IPS-NIHi11 (cell line): ENCODE measurements around the gene PDF.
A peak's percentile ranks its signal among the peaks of the same experiment; 100 is the strongest.
"Not testable (repeated sequence)": the region's sequence is repeated elsewhere in the genome, so short reads cannot be mapped to it uniquely, and the experiment has no call there.

Source experiments
- DNase-seq: peaks from one replicate; pipeline ENCODE4 v3.0.0; 2012; ENCODE audit warnings: mixed read lengths, low spot score

Gene PDF

DNA sequence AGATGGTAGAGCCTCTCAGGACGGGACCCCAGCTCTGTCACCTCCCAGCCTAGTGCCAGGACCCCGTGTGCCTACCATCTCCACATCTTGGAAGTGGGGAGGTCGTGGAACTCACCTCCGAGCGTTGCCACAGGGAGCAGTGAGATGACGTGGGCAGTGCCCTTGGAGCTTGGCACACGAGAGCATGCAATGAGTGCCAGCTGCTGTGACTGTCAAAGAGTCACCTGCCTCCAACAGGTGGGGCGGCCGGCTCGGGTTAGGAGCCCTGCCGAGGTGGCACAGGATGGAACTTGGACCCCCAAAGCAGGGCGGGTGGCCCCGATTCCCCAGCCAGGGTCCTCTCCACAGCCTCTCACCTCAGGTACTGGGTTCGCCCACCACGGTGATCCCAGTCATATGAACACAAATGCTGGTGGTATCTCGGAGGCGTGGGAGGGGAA, 13.8 kb downstream of the PDF start:
- no peak for DNase-seq

DNA sequence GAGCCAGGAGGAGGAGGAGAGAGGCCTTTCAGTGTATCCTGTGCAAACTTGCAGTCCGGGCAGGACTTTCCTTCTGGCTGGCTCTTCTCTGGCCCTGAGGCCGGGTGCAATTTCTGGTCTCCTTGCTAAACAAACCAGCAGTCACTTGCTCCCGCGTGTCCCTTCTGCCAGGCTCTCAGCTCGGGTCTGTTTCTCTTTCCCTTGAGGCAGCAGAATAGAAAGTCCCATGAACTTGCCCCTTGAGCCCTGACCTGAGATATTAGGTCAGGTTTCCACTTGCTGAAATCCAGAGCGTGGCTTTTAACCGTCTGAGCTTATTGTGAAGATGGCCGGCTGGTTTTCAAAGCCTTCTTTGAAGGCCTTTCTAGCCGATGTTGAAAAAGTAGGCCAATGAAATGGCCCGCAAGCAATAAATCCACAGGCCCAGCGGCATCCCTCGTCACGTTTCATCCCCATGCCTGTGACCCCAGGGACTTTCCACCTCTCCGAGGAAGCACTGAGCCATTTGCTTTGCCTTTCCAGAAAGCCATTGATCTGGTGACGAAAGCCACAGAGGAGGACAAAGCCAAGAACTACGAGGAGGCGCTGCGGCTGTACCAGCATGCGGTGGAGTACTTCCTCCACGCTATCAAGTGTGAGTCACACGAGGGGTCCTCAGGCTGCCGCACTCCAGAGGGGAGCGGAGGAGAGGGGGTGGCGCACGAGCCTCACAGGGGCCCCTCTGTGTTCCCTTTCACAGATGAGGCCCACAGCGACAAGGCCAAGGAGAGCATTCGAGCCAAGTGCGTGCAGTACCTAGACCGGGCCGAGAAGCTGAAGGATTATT, 14.7 kb downstream of the PDF start:
- DNase-seq, result no peak

DNA sequence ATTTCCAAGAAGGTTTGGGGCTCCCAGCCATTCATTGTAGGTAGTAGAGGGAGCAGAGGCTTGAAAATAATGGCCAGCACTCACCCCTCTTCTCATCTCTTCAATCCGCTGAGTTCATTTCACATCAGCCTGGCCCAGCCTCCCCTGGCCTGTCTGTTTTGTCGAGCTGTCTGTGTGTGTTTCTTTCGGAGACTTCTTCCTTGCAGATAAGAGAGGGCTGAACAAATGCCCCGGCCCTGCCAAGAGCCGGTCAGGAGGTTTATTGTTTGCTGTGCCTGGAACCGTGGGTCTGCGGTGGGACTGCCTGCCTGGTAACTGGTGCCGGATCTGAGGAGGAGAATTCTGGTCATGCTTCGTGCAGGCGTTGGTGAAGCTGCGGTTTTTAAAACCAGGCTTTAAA, 15.9 kb downstream of the PDF start:
- no peak for DNase-seq

DNA sequence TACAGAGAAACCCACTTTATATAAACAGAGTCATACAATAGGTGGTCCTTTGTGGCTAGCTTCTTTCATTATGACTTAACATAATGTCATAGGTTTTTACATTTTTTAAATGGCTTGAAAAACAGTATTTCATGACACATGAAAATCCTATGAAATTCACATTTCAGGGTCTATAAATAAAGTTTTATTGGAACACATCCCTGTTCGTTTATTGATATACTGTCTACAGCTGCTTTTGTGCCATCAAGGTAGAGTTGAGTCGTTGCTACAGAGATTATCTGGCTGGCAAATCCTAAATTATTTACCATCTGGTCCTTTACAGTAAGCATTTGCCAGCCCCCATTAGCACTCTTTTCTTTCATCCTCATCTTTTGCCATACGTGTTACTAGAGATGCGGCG, 16.9 kb downstream of the PDF start:
- no peak for DNase-seq

DNA sequence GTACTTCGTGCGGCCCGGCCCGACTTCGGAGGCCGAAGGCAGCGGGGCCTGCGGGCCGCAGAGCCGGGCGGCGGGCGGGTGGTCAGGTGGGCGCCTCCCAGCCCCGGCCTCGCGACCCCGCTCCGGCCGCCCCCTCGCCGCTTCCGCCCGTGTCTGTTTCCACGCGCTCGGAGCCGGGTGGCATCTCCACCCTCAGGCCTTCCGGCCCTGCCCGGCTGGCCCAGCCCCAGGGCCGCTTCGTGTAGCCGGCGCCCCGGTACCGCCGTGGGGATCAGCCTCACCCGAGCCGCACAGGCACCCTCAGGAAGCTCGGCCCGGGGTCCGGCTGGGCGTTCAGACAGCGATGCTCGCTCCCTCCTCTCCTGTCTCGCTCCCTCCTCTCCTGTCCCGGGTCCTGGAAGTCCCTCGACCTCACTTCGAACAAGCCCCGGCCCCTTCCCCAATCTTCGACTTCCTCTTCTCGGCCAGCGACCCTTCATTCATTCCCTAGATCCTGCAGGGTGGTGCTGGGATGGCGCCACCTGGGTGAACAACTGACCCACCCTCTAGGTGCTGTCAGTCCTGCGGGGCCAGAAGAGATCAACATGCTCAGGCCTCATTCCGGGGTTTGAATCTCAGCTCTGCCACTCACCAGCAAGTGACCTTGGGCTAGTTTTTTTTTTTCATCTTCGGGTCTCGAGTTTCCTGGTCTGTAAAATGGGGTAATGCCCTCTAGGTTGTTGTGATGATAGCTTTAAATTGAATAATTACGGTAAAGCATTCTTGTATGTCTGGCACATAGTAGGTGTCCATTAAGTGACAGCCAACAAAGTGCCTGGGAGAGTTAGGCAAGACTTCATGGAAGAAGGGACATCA, 18.6 kb downstream of the PDF start:
- peak; percentile 67 for DNase-seq

DNA sequence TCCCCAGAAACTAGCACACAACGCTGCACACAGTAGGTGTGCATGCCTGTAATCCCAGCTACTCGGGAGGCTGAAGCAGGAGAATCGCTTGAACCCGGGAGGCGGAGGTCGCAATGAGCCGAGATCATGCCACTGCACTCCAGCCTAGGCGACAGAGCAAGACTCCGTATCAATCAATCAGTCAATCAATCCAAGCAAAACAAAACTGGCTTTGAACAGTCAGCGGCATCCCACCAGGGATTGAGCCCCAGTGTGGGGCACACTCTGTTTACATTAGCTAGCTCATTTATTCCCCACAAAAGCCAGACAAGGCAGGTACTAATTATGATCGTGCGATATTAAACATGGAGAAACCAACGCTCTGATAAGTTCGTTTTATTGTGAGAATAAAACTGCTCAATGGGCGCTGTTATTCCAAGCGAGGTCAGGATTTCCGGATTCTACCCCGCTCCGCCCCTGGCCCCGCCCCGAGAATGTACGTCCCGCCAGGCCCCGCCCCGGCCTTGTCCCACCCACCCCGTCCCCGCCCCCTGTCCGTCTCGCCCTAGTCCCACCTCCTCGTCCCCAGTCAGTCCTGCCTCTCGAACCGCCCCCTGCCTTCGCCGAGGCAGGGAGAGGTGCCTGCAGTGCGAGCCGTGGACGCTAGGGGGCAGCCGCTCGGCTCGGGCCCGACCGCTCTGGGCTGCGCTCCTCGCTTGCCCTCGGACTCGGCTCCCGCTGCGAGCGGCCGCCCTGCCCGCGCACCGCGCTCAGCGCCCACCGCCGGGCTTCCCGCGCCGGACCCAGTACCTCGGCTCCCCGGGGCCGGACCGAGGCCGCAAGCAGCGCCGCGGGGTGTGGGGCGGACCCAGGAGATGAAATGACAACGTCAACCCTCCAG, 19.5 kb downstream of the PDF start, which contains the start of gene VPS4A:
Gene VPS4A (plus strand): TSS at position 698 of the 880 bp plus-strand sequence. CDS start 162 bp downstream, at position 860.
- DNase-seq, result peak; percentile 98

DNA sequence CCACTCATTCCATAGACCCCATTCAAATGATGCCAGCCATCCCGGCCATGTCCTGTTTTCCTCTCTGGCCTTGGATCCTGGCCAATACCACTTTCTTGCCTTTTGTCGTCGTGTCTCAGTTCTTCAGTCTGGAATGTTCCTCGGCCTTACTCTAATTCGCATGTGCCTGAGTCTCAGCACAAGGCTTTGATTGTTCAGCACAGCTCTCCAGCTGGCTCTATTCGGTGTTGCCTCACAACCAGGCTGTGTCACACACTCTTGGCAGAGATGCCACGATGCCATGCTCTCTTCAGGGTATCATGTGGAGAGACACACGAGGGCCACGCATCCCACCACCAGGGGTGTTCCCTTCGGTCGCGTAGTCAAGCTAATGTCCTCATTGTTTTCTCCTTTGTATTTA, 21.1 kb downstream of the PDF start:
- no peak for DNase-seq

DNA sequence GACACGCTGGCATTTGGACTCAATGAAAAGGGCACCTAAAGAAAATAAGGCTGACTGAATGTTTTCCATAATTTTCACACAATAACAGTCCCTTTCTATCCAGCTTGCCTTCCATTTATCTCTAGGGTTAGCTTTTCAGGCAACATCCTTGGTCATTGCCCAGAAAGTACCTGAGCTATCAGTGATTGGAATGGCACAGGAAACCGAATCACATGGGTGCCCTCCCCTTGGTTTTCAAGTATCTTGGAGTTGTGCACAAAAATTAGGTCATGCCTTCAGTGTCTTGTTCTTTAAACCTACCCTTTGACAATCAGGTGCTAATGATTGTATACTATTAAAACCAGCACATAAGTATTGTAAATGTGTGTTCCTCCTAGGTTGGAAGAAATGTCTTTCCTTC, 22.5 kb downstream of the PDF start:
- DNase-seq, result no peak

DNA sequence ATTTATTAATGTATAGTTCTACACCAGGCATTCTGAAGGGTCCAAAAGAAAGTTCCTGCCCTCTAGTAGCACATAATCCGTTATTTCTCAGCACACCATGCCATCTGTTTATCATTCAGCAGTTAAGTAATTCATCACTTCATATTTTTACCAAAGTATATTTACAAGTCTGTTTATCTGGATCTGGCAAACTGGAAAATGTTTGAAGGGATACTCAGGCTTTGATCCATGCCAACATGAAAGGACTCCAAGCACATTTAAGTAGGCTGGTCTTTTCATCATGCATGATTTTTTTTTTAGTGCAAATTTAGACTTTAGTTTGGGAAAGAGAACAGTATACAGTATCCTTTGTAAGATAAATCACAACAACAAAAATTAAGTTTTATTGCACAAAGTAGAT, 23.3 kb downstream of the PDF start:
- no peak for DNase-seq

DNA sequence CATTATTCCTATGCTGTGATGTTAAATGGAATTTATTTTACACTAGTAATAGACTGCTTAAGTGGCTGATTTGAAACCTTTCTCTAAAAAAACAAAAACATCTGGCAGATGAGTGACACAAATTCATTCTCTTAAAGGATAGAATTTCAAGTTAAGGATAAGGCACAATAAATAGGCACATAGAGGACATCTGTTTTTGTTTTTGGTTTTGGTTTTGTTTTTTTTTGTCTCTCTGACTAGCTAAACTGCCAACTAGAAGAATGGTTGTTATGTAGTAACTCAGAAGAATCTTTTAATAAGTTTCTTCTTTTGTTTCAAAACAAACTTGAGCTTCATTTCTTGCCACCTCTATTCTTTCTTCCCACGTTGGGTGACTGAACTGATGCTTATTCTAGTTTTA, 24.4 kb downstream of the PDF start:
- DNase-seq, result no peak

DNA sequence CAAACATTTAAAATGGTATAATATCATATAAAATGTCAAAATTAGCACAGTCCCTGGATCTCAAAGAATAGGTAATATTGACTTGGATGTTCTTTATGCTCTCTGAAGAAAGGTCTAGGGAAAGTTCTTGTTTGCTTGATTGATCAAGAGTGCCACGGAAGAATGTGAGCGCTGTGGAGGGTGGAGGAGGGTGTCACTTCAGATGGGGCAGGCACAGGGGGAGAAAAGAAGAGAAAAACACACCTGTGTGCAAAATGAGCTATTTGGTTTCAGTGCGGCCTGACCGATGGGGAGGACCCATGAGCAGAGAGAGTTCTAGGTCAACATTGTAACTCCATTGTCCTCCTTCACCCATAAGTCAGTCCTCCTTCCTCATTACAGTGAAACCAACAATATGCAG, 28.1 kb downstream of the PDF start:
- no peak for DNase-seq

DNA sequence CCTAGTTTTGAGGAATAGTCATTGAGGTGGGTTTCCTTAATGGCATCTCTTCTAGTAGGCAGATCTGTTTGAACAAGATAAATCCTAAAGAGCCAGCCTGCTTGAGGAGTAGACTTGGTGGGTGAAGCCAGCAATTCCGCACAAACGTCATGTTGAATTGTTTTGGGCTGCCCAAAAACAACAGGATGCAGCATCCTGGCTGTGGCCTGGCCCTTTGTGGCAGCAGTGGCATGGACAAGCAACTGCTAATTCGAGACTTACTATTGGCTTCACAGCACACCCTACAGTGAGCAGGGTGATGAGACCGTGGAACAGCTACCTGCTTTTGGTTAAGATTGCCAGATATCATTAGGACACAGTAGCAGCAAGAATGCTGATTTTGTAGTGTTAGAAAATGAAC, 28.5 kb downstream of the PDF start:
- no peak for DNase-seq

DNA sequence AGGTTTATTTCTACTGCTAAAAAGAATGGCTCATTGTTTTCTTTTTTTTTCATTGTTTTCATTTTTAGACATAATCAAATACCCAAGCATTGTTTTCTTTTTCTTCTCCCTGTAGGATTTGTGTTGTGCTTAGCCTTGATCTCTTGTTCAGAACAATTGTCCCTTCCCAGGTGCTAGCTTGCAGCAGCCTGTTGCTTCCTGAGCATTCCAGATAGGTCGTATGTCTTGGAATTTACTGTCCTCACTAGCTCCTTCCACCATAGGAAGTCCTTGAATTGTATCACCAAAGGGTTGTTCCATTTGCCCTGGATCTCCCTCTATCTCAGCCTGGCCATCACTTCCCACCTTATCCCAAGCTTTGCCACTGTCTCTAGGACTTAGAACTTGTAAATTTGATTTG, 29.2 kb downstream of the PDF start:
- no peak for DNase-seq

DNA sequence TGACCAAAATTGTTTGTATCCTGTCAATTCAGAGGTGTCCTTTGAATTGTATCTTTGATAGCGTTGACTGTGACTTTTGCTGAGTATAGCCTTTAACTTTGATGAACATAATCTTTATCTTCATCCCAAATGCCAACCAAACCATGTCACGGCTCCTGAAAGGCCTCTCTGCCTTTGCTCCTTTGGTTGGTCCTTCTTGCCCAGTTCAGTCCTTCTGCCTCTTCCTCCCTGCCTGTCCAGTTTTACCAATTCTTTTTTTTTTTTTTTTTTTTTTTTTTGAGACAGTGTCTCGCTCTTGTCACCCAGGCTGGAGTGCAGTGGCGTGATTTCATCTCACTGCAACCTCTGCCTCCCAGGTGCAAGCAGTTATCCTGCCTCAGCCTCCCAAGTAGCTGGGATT, 32.1 kb downstream of the PDF start:
- no peak for DNase-seq

DNA sequence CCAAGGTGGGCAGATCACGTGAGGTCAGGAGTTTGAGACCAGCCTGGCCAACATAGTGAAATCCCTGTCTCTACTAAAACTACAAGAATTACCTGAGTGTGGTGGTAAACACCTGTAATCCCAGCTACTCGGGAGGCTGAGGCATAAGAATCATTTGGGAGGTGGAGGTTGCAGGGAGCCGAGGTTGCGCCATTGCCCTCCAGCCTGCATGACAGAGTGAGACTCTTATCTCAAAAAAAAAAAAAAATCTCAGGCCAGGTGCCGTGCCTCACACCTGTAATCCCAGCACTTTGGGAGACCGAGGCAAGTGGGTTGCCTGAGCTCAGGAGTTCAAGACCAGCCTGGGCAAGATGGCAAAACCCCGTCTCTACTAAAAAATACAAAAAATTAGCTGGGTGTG, 33.6 kb downstream of the PDF start:
- not testable (repeated sequence) for DNase-seq

DNA sequence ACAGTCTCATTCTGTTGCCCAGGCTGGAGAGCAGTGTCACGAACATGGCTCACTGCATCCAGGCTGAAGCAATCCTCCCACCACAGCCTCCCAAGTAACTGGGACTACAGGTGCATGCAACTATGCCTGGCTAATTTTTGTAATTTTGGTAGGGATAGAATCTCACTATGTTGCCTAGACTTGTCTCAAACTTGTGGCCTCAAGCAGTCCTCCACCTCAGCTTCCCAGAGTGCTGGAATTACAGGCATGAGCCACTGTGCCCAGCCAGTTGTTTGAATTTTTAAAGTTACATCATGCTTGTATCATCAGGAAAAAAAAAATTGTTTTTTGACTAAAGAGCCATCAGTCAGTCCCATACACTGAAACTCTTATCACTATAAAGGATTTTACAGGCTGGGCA, 36.3 kb downstream of the PDF start:
- no peak for DNase-seq

DNA sequence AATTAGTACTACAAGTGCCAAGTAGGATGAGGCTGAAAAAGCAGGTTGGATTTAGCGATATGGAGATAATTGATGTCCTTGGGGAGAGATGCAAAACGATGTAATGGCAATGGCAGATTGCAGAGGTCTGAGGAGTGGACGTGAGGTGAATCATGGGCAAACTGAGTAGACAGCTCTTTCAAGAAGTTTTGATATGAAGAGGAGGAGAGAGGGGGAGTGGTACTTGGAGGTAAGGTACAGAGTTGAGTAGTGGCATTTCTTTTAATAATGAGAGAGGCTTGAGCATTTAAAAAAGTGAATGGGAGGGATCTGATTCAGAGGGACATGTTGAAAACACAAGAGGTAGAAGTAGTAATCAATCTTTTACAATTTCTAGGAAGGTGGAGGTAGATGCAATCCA, 37.0 kb downstream of the PDF start:
- DNase-seq, result no peak

DNA sequence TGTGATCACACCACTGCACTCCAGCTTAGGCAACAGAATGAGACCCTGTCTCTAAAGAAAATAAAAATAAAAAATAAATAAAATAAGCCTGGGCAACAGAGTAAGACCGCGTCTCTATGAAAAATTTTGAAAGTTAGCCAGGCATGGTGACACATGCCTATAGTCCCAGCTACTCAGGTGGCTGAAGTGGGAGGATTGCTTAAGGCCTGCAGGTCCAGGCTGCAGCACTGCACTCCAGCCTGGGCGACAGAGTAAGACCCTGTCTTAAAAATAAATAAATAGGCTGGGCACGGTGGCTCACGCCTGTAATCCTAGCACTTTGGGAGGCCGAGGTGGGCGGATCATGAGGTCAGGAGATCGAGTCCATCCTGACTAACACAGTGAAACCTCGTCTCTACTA, 38.7 kb downstream of the PDF start:
- not testable (repeated sequence) for DNase-seq

DNA sequence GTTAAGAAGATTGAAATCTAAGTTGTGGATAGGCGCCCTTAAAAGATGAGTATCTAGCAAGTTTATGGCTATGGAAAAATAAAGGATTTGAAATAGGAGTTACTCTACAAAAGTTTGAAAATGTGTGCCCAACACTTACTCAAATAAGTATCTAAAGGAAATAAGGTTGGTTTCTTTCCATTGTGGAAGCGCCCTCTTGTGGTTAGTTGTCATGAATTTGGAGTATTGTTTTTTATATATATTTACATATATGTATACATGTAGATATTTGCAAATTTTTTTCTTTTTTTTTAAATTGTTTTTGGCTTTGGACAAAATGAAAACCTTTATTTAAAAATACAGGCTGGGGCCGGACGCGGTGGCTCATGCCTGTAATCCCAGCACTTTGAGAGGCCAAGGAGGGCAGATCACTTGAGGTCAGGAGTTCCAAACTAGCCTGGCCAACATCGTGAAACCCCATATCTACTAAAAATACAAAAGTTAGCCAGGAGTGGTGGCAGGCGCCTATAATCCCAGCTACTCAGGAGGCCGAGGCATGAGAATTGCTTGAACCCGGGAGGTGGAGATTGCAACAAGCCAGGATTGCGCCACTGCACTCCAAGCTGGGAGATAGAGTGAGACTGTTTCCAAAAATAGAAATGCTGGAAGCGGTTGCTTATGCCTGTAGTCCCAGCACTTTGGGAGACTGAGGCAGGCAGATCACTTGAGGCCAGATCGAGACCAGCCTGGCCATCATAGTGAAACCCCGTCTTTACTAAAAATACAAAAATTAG, 43.3 kb downstream of the PDF start:
- DNase-seq, result peak; percentile 28

DNA sequence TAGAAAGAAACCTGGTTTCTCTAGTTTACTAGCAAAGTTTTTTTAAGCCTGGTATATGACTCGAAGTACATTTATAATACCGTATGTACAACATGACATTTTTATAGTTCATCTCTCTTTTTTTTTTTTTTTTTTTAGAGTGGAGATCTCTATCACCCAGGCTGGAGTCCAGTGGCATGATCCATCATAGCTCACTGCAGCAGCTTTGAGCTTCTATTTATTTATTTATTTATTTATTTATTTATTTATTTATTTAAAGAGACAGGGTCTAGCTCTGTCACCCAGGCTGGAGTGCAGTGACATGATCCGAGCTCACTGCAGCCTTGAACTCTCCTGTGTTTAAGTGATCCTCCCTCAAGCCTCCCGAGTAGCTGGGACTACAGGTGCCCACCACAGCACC, 45.1 kb downstream of the PDF start:
- no peak for DNase-seq

DNA sequence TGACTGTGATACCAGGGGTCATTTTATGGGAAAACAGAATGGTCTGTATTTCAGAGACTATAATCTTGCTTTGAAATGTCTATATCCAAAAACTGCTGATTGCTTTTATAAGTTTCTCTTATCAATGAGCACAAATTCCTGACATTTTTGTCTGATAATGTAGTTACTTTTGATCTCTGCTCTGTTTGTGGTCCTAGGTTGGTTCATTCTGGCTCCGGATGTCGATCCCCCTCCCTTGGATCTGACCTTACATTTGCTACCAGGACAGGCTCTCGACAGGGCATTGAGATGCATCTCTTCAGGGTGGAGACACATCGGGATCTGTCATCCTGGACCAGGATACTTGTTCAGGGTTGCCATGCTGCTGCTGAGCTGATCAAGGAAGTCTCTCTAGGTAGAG, 46.5 kb downstream of the PDF start:
- DNase-seq, result no peak
